ENCODE data around the gene EDNRB.

Gene EDNRB

GRCh38 chr13:77891041-77891440 lies 27.6 kb downstream of the EDNRB start:
- no peak overlapping the region for H2AFZ ChIP-seq (ENCODE audit: low read length)
- peak overlapping the region; percentile 16; the same call in 1 of the 2 replicates for H3K4me2 ChIP-seq (ENCODE audit: low read depth, low read length)
- H3K9me2 ChIP-seq (replicated peaks; ENCODE audit: insufficient read depth, low read length): no peaks in the 10 kb centered on the region
- H4K20me1 ChIP-seq (ENCODE audit: insufficient read depth, low read length): no peaks in the 10 kb centered on the region
- no peaks in the 10 kb centered on the region for H3K79me2 ChIP-seq (ENCODE audit: low read length)
- H3K4me1 ChIP-seq (ENCODE audit: low read length): peaks cover 7% of the 10 kb centered on the region; the same call in 1 of the 2 replicates
- H3K9ac ChIP-seq (ENCODE audit: low read length): no peak overlapping the region
- H3F3A ChIP-seq (ENCODE audit: insufficient read depth, low read length): 0 out of 2 replicates have a peak, but pooled peaks cover 3% of the 10 kb centered on the region
- H3K27me3 ChIP-seq (replicated peaks; ENCODE audit: insufficient read depth, low read length): no peaks in the 10 kb centered on the region
- H3K4me3 ChIP-seq (ENCODE audit: low read length): no peak overlapping the region
- no peaks in the 10 kb centered on the region for H3K36me3 ChIP-seq (replicated peaks; ENCODE audit: insufficient read depth, low read length)
- no peak overlapping the region for H3K27ac ChIP-seq (ENCODE audit: low read length)
- DNase-seq: no peak
- TF ChIP-seq EZH2 (optimal IDR thresholded peaks at IDR 0.05; ENCODE audit: low read depth, low read length) (no peak), EZH2phosphoT487 (IDR thresholded peaks at IDR 0.05; ENCODE audit: low read length) (no peak), CTCF (IDR thresholded peaks at IDR 0.05; ENCODE audit: low read length) (no peak)
- no peaks in the 10 kb centered on the region for H3K9me3 ChIP-seq (replicated peaks; ENCODE audit: insufficient read depth, low read length)

- DNase-seq: no peak
- TF ChIP-seq EZH2phosphoT487 (IDR thresholded peaks at IDR 0.05; ENCODE audit: low read length) (no peak), CTCF (IDR thresholded peaks at IDR 0.05; ENCODE audit: low read length) (no peak), EZH2 (optimal IDR thresholded peaks at IDR 0.05; ENCODE audit: low read depth, low read length) (no peak)
These were observed 35.3 kb downstream of the EDNRB start for GRCh38 chr13:77883328-77883727.

GRCh38 chr13:77878190-77878589 lies 40.4 kb downstream of the EDNRB start:
- Histone ChIP-seq H3F3A (ENCODE audit: insufficient read depth, low read length) (no peaks in the 10 kb centered on the region), H2AFZ (ENCODE audit: low read length) (no peak overlapping the region), H3K4me2 (ENCODE audit: low read depth, low read length) (no peak overlapping the region), H3K9ac (ENCODE audit: low read length) (no peak overlapping the region), H3K4me1 (ENCODE audit: low read length) (no peaks in the 10 kb centered on the region), H3K27ac (ENCODE audit: low read length) (no peak overlapping the region), H3K36me3 (replicated peaks; ENCODE audit: insufficient read depth, low read length) (no peaks in the 10 kb centered on the region), H3K27me3 (replicated peaks; ENCODE audit: insufficient read depth, low read length) (no peaks in the 10 kb centered on the region), H3K9me2 (replicated peaks; ENCODE audit: insufficient read depth, low read length) (no peaks in the 10 kb centered on the region), H4K20me1 (ENCODE audit: insufficient read depth, low read length) (no peaks in the 10 kb centered on the region), H3K9me3 (replicated peaks; ENCODE audit: insufficient read depth, low read length) (no peaks in the 10 kb centered on the region), H3K79me2 (ENCODE audit: low read length) (no peaks in the 10 kb centered on the region), H3K4me3 (ENCODE audit: low read length) (no peak overlapping the region)
- TF ChIP-seq EZH2 (optimal IDR thresholded peaks at IDR 0.05; ENCODE audit: low read depth, low read length) (no peak), EZH2phosphoT487 (IDR thresholded peaks at IDR 0.05; ENCODE audit: low read length) (no peak), CTCF (IDR thresholded peaks at IDR 0.05; ENCODE audit: low read length) (no peak)
- no peak for DNase-seq

More at GRCh38 chr13:77883328-77883727, 35.3 kb downstream of the EDNRB start:
- no peak overlapping the region for H3K4me3 ChIP-seq (ENCODE audit: low read length)
- H3K27me3 ChIP-seq (replicated peaks; ENCODE audit: insufficient read depth, low read length): no peaks in the 10 kb centered on the region
- no peaks in the 10 kb centered on the region for H3K36me3 ChIP-seq (replicated peaks; ENCODE audit: insufficient read depth, low read length)
- H3K9ac ChIP-seq (ENCODE audit: low read length): no peak overlapping the region
- H3K4me2 ChIP-seq (ENCODE audit: low read depth, low read length): no peak overlapping the region
- H3K9me3 ChIP-seq (replicated peaks; ENCODE audit: insufficient read depth, low read length): no peaks in the 10 kb centered on the region
- H4K20me1 ChIP-seq (ENCODE audit: insufficient read depth, low read length): no peaks in the 10 kb centered on the region
- H3K9me2 ChIP-seq (replicated peaks; ENCODE audit: insufficient read depth, low read length): no peaks in the 10 kb centered on the region
- H3K4me1 ChIP-seq (ENCODE audit: low read length): no peaks in the 10 kb centered on the region
- H3K27ac ChIP-seq (ENCODE audit: low read length): no peak overlapping the region
- H3K79me2 ChIP-seq (ENCODE audit: low read length): no peaks in the 10 kb centered on the region
- no peak overlapping the region for H2AFZ ChIP-seq (ENCODE audit: low read length)
- no peaks in the 10 kb centered on the region for H3F3A ChIP-seq (ENCODE audit: insufficient read depth, low read length)

All from MM.1S (cell line).